Ammon's horn (tissue), 1 donor: ENCODE measurements around the gene HAPLN1.

Experiments used
- DNase-seq: peaks from one replicate; pipeline ENCODE4 v3.0.0-alpha.2; 2016; ENCODE audit warnings: low spot score

HAPLN1 gene

DNA sequence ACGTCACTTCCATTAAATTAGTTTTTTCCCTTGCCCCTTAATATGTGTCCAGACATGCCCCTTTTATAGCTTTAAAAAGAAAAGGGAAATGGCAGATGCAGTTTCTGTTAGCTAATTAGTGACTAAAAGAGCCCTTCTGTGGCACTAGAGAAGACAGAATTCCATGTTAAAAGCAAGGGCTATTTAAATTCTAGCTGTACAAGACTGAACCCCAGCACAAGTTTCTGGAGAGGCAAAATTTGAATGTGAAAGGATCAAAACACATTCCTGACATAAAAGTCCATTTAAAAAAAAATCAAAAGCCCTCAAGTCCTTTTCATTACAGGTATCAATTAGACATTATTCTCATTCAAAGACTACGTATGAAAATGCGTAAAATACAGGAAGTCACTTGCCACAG is 78.7 kb downstream of the HAPLN1 start:
- no peak for DNase-seq

DNA sequence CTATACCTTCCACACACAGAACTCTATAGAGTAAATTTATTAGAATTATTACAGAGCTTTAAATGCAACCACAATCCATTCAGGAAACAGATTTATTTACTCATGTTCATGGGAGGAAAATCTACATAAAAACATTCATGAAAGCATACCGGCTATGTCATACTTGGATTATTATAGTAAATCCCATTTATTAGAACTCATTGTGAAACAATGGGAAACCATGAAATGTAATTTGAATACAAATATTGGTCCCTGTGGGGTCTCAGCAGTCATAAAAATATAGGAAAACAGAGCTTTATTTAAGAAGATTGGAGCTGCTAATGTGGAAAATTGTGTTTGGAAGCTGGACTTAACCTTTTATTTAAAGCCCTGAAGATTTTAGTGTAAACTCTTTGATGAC is 80.7 kb downstream of the HAPLN1 start:
- DNase-seq = no peak

DNA sequence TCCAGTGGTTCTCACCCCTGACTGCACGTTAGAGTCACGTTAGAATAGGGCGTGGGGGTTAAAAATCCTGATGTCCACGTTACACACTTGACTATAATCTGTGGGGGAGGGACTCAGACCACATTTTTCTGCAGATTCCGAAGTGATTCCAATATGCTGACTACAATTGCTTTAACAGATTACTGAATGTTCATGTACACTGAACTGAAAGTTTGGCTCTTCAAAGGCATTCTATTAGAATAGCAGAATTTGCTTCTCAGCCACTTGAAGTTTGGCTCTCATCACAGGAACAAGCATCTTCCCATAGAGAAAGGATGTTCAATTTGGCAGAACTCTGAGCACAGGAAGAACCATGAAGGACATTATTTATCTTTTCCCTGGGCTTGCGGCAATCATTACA is 84.5 kb downstream of the HAPLN1 start:
- no peak for DNase-seq

- no peak for DNase-seq
Observed at GRCh38 chr5:83633285-83633684, 87.4 kb downstream of the HAPLN1 start.

DNA sequence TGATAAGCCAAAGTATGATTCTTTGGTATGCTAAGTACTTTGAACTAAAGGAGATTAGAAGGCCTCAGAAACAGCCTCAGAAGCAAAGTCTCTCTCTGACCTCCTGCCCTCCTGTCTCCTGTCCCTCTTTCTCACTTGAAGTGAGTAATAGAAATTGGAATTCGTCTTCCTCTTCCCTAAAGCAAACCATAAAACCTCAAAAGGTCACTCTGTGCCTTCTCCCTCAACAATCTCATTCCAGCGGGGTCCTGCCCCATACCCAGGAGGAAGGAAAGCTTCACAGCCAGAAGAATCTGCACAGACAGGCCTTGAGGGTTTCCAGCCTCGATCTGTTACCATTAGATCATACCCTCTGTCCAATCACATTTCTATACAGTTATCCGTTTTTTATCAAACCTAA is 87.8 kb downstream of the HAPLN1 start:
- DNase-seq = no peak

- DNase-seq = no peak
Observed at GRCh38 chr5:83628360-83628759, 92.3 kb downstream of the HAPLN1 start.

DNA sequence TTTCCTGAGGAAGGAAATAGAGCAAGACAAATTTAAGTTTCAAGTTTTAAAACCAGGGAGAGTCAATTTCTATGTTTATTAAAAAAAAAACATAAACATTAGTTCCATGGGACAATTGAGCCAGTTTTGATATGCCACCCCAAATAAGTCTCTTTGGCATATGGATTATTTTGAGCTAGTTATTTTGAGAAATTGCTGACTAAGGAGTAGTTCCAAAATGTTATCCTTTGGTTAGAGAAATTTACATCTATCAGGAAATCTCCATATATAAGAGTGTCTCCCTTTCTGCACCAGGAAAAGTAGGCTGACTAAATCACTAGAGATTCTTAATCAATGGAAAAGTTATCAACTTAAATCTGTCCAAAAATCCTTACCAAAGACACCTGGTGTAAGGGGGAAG is 105.8 kb downstream of the HAPLN1 start:
- no peak for DNase-seq

DNA sequence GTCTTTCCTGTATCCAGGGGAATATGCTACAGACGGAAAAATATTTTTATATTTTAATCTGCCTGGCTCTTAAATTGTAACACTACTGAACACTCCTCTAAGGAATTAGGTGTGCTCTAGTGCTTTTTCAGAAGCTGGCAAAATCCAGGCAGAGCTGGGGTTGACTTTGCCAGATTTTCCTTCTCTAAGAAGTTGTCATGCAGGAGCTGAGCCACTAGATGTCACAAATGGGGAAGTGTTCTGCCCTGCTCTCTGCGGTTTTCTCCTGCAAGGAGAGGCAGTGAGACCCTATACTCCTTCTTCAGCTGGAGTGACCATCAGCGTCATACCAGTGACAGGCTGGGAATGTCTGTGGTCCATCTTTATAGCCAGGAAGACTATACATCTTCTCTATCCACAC is 112.5 kb downstream of the HAPLN1 start:
- DNase-seq = peak; percentile 81

- no peak for DNase-seq
Observed at GRCh38 chr5:83595217-83595616, 125.4 kb downstream of the HAPLN1 start.

DNA sequence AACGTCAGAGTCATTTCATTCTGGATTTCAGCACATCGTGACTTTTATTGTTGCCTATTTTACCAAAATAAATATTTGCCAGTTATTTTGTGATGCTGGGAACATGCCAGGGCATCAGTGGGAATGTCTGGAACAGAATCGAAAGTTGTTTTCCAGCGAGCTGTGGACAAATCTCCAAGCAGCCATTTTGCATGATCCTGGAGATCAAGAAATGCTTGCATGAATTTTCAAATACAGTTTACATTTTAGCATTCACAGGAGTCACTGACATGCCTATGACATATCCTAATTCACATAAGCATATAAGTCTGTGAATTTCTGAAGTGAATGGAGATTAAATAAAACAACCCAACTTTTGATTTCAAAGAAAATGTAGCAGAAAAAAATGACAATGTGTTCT is 129.7 kb downstream of the HAPLN1 start:
- no peak for DNase-seq

- no peak for DNase-seq
Observed at GRCh38 chr5:83589786-83590185, 130.9 kb downstream of the HAPLN1 start.
